SK-N-MC (cell line): ENCODE results near the gene HASPIN.

Experiments
- EZH2 ChIP-seq: fragments of 200-600 bp; sonication (generic); IDR thresholded peaks from one replicate; pipeline ENCODE4 v1.6.1; 2017; ENCODE audit warnings: antibody characterized with exemption
- POLR2AphosphoS5 ChIP-seq: IDR thresholded peaks from 2 replicates; pipeline ENCODE4 v1.6.1; 2012; ENCODE audit warnings: mild to moderate bottlenecking, low read depth, low read length, borderline replicate concordance

GRCh38 chr17:3691617-3692067 lies 32.1 kb upstream of the HASPIN start:
- TF ChIP-seq EZH2 (no peak), POLR2AphosphoS5 (no peak)
